NB4 (cell line): Measurements from ENCODE around the gene ROBO1.

Experiments
- MYC ChIP-seq: IDR thresholded peaks from 2 replicates; pipeline ENCODE4 v1.6.1; 2011; ENCODE audit warnings: low read depth, low read length
- POLR2A ChIP-seq: IDR thresholded peaks from 2 replicates; pipeline ENCODE4 v1.6.1; 2011; ENCODE audit warnings: mild to moderate bottlenecking; ENCODE audit not compliant: insufficient read length; ENCODE audit errors: extremely low read depth
- TF ChIP-seq, protein P1 (sequence below): IDR thresholded peaks from 2 replicates; pipeline ENCODE4 v1.6.1; 2011; ENCODE audit warnings: low read depth, low read length
- TF ChIP-seq, protein P2 (sequence below): IDR thresholded peaks from one replicate; pipeline ENCODE4 v1.5.1; 2012; ENCODE audit warnings: low read depth, low read length

DNA sequence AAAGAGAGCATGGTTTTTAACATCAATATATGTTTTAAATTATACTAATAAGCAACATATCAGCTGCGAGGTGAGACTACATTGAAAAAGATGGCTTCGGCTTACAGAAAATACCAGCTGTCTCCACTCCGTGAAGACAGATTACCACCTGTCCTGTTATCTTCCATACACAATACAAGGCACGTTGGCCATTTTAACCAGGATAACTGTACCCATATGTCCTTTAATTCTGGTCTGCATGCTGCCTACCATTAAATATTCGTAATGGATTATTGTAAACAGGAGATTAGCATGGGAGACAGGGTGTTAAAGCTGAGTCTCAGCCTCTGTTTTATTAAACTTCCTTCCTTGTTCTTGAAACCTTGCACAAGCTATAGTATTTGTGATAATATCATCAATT lies 855.5 kb downstream of the ROBO1 start:
- TF ChIP-seq, protein P1, sequence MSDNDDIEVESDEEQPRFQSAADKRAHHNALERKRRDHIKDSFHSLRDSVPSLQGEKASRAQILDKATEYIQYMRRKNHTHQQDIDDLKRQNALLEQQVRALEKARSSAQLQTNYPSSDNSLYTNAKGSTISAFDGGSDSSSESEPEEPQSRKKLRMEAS = no peak
- TF ChIP-seq POLR2A = no peak
- TF ChIP-seq, protein P2, sequence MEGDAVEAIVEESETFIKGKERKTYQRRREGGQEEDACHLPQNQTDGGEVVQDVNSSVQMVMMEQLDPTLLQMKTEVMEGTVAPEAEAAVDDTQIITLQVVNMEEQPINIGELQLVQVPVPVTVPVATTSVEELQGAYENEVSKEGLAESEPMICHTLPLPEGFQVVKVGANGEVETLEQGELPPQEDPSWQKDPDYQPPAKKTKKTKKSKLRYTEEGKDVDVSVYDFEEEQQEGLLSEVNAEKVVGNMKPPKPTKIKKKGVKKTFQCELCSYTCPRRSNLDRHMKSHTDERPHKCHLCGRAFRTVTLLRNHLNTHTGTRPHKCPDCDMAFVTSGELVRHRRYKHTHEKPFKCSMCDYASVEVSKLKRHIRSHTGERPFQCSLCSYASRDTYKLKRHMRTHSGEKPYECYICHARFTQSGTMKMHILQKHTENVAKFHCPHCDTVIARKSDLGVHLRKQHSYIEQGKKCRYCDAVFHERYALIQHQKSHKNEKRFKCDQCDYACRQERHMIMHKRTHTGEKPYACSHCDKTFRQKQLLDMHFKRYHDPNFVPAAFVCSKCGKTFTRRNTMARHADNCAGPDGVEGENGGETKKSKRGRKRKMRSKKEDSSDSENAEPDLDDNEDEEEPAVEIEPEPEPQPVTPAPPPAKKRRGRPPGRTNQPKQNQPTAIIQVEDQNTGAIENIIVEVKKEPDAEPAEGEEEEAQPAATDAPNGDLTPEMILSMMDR = no peak
- no peak for TF ChIP-seq MYC
